ENCODE measurements around the gene NFIB.

DNA sequence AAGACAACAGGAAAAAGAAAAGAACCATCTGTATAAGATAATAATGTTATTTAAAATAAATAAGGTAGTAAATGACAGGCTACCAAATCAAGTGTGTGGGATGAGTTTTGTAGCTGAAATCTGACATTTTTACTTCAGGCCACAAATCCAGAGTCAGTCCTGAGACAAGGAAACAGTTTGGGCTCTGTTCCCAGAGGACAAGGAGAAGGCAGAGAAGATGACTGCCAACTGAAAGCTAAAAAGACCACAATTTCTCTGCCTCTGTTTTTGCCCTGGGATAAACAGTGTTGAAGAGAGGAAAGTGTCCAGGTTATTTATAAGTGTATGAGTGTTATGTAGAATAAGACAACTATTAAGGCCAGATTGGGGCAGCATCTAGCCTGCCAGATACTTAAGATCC is 180.5 kb downstream of the NFIB start:
- TF ChIP-seq, protein P1, sequence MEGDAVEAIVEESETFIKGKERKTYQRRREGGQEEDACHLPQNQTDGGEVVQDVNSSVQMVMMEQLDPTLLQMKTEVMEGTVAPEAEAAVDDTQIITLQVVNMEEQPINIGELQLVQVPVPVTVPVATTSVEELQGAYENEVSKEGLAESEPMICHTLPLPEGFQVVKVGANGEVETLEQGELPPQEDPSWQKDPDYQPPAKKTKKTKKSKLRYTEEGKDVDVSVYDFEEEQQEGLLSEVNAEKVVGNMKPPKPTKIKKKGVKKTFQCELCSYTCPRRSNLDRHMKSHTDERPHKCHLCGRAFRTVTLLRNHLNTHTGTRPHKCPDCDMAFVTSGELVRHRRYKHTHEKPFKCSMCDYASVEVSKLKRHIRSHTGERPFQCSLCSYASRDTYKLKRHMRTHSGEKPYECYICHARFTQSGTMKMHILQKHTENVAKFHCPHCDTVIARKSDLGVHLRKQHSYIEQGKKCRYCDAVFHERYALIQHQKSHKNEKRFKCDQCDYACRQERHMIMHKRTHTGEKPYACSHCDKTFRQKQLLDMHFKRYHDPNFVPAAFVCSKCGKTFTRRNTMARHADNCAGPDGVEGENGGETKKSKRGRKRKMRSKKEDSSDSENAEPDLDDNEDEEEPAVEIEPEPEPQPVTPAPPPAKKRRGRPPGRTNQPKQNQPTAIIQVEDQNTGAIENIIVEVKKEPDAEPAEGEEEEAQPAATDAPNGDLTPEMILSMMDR (IDR thresholded peaks at IDR 0.05 in 2 of 3, conservative IDR thresholded peaks at IDR 0.05 in 1 of 3; ENCODE audit: control insufficient read depth in 2 of 3, extremely low read depth in 1 of 3, insufficient read depth in 1 of 3, low read depth in 3 of 3, low read length in 3 of 3), result no peak
- TF ChIP-seq CHD4 (IDR thresholded peaks at IDR 0.05), result no peak
- TF ChIP-seq, protein P2, sequence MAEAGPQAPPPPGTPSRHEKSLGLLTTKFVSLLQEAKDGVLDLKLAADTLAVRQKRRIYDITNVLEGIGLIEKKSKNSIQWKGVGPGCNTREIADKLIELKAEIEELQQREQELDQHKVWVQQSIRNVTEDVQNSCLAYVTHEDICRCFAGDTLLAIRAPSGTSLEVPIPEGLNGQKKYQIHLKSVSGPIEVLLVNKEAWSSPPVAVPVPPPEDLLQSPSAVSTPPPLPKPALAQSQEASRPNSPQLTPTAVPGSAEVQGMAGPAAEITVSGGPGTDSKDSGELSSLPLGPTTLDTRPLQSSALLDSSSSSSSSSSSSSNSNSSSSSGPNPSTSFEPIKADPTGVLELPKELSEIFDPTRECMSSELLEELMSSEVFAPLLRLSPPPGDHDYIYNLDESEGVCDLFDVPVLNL (IDR thresholded peaks at IDR 0.05; ENCODE audit: low read depth, low read length), result no peak
- TF ChIP-seq BHLHE40 (IDR thresholded peaks at IDR 0.05; ENCODE audit: borderline replicate concordance in 1 of 2, low read depth in 2 of 2, low read length in 1 of 2), result no peak
- TF ChIP-seq SP1 (IDR thresholded peaks at IDR 0.05; ENCODE audit: low read depth, low read length), result no peak
- TF ChIP-seq POLR2A (IDR thresholded peaks at IDR 0.05; ENCODE audit: low read depth, low read length), result no peak
- no peak for TF ChIP-seq SREBF2 (IDR thresholded peaks at IDR 0.05; ENCODE audit: low read length)
- TF ChIP-seq, protein P3, sequence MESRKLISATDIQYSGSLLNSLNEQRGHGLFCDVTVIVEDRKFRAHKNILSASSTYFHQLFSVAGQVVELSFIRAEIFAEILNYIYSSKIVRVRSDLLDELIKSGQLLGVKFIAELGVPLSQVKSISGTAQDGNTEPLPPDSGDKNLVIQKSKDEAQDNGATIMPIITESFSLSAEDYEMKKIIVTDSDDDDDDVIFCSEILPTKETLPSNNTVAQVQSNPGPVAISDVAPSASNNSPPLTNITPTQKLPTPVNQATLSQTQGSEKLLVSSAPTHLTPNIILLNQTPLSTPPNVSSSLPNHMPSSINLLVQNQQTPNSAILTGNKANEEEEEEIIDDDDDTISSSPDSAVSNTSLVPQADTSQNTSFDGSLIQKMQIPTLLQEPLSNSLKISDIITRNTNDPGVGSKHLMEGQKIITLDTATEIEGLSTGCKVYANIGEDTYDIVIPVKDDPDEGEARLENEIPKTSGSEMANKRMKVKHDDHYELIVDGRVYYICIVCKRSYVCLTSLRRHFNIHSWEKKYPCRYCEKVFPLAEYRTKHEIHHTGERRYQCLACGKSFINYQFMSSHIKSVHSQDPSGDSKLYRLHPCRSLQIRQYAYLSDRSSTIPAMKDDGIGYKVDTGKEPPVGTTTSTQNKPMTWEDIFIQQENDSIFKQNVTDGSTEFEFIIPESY (IDR thresholded peaks at IDR 0.05), result no peak
- TF ChIP-seq, protein P4, sequence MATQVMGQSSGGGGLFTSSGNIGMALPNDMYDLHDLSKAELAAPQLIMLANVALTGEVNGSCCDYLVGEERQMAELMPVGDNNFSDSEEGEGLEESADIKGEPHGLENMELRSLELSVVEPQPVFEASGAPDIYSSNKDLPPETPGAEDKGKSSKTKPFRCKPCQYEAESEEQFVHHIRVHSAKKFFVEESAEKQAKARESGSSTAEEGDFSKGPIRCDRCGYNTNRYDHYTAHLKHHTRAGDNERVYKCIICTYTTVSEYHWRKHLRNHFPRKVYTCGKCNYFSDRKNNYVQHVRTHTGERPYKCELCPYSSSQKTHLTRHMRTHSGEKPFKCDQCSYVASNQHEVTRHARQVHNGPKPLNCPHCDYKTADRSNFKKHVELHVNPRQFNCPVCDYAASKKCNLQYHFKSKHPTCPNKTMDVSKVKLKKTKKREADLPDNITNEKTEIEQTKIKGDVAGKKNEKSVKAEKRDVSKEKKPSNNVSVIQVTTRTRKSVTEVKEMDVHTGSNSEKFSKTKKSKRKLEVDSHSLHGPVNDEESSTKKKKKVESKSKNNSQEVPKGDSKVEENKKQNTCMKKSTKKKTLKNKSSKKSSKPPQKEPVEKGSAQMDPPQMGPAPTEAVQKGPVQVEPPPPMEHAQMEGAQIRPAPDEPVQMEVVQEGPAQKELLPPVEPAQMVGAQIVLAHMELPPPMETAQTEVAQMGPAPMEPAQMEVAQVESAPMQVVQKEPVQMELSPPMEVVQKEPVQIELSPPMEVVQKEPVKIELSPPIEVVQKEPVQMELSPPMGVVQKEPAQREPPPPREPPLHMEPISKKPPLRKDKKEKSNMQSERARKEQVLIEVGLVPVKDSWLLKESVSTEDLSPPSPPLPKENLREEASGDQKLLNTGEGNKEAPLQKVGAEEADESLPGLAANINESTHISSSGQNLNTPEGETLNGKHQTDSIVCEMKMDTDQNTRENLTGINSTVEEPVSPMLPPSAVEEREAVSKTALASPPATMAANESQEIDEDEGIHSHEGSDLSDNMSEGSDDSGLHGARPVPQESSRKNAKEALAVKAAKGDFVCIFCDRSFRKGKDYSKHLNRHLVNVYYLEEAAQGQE (IDR thresholded peaks at IDR 0.05; ENCODE audit: low read depth, low read length), result no peak

All from GM12878 (cell line).